Astrocyte (in vitro differentiated cells and primary cell): Measurements from ENCODE around the gene DUSP5.

Experiments
- CTCF ChIP-seq: IDR thresholded peaks from 2 replicates; pipeline ENCODE4 v1.5.1; 2011; ENCODE audit warnings: low read depth, mild to moderate bottlenecking, inconsistent platforms, low read length, moderate library complexity; ENCODE audit not compliant: insufficient read depth
- EZH2 ChIP-seq: IDR thresholded peaks from 2 replicates; pipeline ENCODE4 v1.6.1; 2012; ENCODE audit warnings: mild to moderate bottlenecking, low read length, inconsistent platforms; ENCODE audit not compliant: insufficient read depth

- TF ChIP-seq CTCF: no peak
- no peak for TF ChIP-seq EZH2
These were observed 39.9 kb upstream of the DUSP5 start for GRCh38 chr10:110457851-110458250.
